D721Med (cell line): ENCODE data around the gene USH2A.

Experiments used
- DNase-seq: peaks from one replicate; pipeline ENCODE4 v3.0.0; 2011; ENCODE audit warnings: low spot score; ENCODE audit not compliant: insufficient read length
- FAIRE-seq: peaks from 2 replicates; lab custom pipeline; 2011; peaks lifted over from hg19 to GRCh38; lab: Jason Lieb, UNC
- TF ChIP-seq, protein P1 (sequence below): IDR thresholded peaks from 2 replicates; pipeline ENCODE4 v1.5.1; 2012; ENCODE audit warnings: mild to moderate bottlenecking, control low read depth; ENCODE audit not compliant: insufficient read depth; ENCODE audit errors: missing control alignments

USH2A gene

DNA sequence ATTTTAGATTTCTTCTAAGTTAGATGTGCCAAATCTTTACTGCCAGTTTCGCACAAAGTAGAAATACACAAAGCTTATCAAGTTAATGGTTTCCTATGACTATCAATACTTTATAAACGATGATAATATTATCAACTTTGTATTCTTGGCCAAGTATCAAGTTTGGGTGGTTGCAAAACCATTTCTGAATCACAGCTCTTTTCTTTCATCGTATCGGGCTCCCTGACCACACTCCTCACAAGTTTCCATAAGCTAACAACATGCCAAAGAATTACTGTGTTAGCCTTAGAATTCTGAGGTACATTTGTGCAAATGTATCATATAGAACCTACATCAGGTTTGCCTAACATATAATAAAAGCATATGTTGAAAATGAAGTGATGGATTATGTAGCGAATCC is 545.1 kb downstream of the USH2A start:
- FAIRE-seq = no peak
- TF ChIP-seq, protein P1, sequence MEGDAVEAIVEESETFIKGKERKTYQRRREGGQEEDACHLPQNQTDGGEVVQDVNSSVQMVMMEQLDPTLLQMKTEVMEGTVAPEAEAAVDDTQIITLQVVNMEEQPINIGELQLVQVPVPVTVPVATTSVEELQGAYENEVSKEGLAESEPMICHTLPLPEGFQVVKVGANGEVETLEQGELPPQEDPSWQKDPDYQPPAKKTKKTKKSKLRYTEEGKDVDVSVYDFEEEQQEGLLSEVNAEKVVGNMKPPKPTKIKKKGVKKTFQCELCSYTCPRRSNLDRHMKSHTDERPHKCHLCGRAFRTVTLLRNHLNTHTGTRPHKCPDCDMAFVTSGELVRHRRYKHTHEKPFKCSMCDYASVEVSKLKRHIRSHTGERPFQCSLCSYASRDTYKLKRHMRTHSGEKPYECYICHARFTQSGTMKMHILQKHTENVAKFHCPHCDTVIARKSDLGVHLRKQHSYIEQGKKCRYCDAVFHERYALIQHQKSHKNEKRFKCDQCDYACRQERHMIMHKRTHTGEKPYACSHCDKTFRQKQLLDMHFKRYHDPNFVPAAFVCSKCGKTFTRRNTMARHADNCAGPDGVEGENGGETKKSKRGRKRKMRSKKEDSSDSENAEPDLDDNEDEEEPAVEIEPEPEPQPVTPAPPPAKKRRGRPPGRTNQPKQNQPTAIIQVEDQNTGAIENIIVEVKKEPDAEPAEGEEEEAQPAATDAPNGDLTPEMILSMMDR = no peak
- no peak for DNase-seq

DNA sequence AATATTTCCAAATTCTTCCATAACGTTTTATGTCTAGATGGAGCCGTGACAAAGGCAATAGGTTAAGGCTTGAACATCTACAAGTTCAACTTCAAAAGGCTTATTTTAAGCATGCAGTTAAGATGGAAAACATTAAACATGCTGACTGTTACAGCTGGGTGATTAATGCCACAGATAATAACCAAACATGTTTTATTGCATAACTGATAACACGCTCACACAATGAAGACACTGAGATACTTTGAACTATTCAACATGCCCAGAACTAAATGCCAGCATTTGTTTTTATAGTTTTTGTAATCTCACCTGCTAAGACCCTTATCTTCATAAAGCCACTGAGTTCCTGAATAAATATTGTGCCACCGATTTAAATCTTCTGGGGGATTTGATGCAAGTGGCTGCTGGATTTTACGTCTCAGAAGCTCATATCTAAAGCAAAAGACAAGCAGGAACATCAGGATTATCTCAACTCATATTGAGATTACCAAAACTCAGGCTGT is 545.7 kb downstream of the USH2A start:
- no peak for DNase-seq
- FAIRE-seq = peak; percentile 21
- TF ChIP-seq, protein P1 = no peak

DNA sequence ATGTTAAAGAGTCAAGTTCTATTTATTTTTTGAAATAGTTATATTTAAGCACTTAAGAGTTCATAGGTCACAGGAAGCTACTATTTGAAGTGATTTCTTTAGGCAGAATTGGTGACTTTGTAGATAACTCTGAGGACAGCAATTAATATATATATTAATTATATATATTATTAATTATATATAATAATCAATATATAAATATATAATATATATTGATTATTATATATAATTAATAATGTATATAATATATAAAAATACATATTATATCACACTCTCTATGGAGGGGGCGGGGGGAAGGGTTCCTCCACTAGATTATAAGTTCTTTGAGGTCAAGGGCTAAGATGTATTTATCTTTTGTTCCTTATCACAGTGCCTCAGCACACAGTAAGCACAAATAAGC is 547.5 kb downstream of the USH2A start:
- no peak for DNase-seq
- TF ChIP-seq, protein P1 = no peak
- FAIRE-seq = no peak

DNA sequence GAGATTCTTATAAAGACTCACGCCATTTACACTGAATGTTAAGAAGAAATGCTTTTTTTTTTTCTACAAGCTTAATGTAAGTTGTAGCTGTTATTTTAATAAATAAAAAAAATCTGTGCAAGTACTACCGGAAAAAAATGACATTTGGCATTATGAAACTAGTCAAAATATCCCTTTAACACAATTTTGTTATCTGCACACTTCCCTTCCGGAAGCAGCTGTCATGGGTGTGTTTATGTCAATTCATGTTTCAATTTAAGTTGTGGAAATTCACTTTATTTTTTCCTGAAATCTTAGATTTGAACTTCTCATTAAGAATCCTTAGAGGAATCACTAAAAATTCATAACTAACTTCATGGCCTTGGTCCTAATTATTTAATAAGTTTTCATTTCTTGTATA is 548.0 kb downstream of the USH2A start:
- TF ChIP-seq, protein P1 = no peak
- DNase-seq = no peak
- FAIRE-seq = no peak

DNA sequence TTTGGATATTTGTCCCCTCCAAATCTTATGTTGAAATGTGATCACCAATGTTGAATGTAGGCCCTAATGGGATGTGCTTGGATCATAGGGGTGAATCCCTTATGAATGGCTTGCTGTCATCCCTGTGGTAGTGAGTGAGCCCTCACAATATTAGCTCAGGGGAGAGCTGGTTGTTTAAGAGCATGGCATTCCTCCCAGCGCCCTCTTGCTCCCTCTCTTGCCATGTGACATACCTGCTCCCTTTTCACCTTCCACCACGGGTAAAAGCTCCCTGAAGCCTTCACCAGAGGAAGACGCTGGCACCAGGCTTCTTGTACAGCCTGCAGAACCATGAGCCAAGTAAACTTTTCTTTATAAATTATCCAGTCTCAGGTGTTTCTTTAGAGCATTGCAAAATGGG is 550.6 kb downstream of the USH2A start:
- no peak for FAIRE-seq

DNA sequence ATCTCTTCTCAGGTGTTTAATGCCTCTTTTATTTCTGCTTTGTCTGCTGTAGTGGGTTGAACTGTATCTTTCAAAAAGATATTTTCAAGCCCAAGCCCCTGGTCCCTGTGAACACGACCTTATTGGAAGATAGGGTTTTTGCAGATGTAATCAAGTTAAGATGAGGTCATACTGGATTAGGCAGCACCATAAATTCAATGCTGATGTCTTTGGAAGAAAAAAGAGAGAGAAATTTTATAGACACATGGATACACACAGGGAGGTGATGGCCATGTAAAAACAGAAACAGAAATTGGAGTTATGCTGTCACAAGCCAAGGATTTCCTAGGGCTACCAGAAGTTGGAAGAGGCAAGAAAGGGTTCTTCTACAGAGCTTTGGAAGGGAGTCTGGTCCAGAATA is 554.7 kb downstream of the USH2A start:
- DNase-seq (no peak), FAIRE-seq (no peak)
- TF ChIP-seq, protein P1 = no peak

More for the DNA sequence above, 550.6 kb downstream of the USH2A start:
- TF ChIP-seq, protein P1 = no peak
- no peak for DNase-seq

DNA sequence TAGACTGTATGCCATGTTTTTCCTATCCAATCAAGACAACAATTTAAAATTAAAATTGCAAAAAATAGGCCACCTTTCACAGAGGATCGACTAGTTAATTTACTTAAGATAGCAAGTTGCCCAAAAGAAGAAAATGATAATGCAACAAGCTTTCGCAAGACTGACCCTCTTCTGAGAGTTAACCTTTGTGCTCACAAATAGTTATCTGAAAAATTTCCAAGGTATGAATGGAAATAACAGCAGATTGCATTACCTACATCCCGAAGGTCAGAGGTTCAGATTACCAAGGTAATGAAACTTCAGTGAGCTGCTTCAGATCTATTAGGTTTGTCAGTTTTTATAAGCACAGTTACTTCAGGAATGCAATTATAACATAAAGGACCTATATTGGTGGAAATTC is 558.2 kb downstream of the USH2A start:
- FAIRE-seq (no peak), DNase-seq (no peak)
- TF ChIP-seq, protein P1 = no peak
